IPS DF 19.7 (cell line): Measurements from ENCODE around the gene TMEM170B.

Experiments used
- DNase-seq: peaks from one replicate; pipeline ENCODE4 v3.0.0-alpha.2; 2013; ENCODE audit warnings: low read depth, low spot score

TMEM170B gene

GRCh38 chr6:11614534-11615213 lies 77.1 kb downstream of the TMEM170B start:
- DNase-seq, result no peak

- no peak for DNase-seq
Observed at GRCh38 chr6:11615214-11615602, 77.7 kb downstream of the TMEM170B start.

DNA sequence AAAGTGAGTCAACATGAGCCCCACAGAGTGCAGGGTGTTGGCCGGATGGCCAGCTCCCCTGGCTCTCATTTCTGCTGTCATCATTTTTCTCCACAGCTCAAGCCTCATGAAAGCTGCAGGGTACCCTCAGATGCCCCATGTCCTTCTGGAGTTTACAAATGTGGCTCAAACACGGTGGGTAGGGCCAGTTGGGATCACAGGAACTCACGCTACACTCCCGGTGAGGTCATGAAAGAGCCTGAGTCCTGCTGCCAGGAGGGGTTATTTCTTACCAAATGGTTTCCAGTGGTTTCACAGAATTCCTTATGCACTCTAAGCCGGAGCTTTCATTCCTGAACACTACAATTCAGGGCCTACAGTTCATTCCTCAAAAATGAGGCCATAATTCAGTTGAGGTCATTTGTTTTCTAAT lies 78.7 kb downstream of the TMEM170B start:
- DNase-seq, result no peak

GRCh38 chr6:11618533-11618932 lies 81.0 kb downstream of the TMEM170B start:
- DNase-seq, result no peak

DNA sequence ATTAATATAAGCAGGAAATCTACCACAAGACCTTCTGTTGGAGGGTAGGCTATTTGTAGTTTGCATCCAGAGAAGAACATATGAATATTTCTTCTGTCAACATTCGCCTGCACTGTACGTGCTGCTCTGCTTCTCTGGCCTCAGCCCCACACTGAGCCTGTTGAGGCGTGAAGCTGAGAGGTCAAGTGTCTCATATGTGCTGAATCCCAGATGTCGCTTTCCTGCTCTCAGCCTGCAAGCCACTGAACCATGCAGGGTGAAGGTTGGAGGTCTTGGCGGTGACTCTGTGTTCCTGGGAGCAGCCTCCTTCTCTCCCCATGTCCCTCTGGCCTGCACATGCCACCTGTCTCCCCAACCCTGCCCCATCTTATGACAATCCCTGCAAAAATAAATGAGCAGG lies 83.6 kb downstream of the TMEM170B start:
- no peak for DNase-seq

- no peak for DNase-seq
Observed at GRCh38 chr6:11622156-11622555, 84.6 kb downstream of the TMEM170B start.

- no peak for DNase-seq
Observed at GRCh38 chr6:11623272-11623671, 85.7 kb downstream of the TMEM170B start.

GRCh38 chr6:11625302-11625701 lies 87.8 kb downstream of the TMEM170B start:
- DNase-seq, result no peak

- DNase-seq, result no peak
Observed at GRCh38 chr6:11626356-11626755, 88.8 kb downstream of the TMEM170B start.

- no peak for DNase-seq
Observed at GRCh38 chr6:11628562-11628961, 91.0 kb downstream of the TMEM170B start.

DNA sequence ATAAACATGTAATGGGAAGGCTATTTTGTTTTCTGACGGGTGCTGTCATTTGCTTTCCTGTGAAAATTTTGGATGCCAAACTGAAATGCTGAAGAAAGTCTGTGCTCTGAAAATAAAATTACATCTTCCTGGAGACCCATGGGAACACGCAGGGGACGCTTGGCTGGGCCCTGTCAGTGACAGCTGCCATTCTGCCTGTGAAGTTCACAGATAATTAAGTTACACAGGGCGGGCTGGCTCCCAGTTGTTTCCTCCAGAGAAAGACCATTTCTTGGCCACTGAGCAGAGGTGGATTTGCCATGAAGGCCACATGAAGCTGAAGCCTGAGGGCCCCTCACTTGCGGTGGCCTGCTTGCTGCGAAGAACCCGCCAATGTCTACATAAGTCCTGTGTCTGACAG lies 93.5 kb downstream of the TMEM170B start:
- no peak for DNase-seq

DNA sequence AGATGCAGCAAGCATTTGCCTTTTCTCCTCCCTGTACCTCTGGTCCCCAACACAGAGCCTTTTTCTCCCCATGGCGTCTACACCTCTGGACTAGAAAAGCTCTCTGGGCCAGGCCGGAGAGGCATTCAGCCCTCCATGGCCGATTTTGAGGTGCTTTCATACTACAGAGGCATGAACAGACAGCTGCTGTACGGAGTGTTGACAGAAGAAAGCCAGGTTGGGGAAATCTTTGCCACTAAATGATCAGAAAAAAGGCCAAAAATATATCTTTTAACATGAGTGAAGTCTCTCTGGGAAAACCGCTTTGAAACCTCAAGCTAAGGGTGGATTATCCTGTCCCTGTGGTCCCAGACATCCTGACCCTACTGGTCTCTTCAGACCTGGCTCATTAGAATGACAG lies 94.0 kb downstream of the TMEM170B start:
- no peak for DNase-seq

GRCh38 chr6:11632231-11632630 lies 94.7 kb downstream of the TMEM170B start:
- DNase-seq, result no peak

DNA sequence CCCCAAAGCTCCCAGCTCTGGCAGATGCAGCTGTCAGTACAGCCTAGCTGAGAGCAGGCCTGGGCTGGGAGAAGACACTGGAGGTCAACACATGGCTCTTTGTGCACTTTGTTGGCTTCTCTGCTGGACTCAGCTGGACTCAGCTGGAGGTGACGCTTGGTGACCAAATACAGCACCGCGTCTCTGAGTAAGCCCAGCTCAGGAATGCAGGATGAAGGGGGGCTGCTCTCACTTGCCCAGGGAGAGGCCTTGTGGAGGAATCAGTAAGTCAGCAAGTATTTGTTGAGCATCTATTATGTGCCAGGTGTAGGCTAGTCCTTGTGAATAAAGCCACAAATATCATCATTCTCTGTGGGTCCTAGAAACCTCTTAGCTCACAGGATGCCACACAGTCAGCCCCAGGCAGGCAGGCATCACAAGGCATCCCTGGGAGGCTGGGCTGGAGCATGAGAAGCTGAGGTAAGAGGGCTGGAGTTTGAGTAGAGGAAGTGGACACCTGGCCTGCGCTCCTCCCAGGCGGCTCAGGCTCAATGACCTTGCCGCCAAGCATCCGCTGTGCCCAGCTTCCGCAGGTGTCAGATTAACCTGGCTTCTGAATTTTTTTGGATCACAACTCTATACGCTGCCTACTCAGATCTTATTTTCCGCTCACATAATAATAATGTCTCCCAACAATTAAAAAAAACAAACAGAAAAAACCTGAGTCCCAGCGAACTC lies 95.4 kb downstream of the TMEM170B start:
- no peak for DNase-seq
